BLaER1 treated with 17β-estradiol and CSF1 and Interleukin-3, amounts not matched to agents 10 nM and 100 nM (cell line): ENCODE results near the gene ZNF469.
"Not testable (repeated sequence)": the region's sequence is repeated elsewhere in the genome, so short reads cannot be mapped to it uniquely, and the experiment has no call there.

Experiments
- H3K27ac ChIP-seq, 11 experiments: shearing (Covaris generic); formaldehyde crosslinking; 2 replicates each; pipeline ENCODE4 v1.8.1; 2022
- H3K27me3 ChIP-seq, 11 experiments: shearing (Covaris generic); formaldehyde crosslinking; 2 replicates each; pipeline ENCODE4 v1.8.1; 2022
- H3K36me3 ChIP-seq, 11 experiments: shearing (Covaris generic); formaldehyde crosslinking; 2 replicates each; pipeline ENCODE4 v1.8.1; 2022
- H3K4me1 ChIP-seq, 10 experiments: shearing (Covaris generic); formaldehyde crosslinking; 2 replicates each; pipeline ENCODE4 v1.8.1; 2022
- H3K4me2 ChIP-seq, 11 experiments: shearing (Covaris generic); formaldehyde crosslinking; 2 replicates each; pipeline ENCODE4 v1.8.1; 2022
- H3K4me3 ChIP-seq, 10 experiments: shearing (Covaris generic); formaldehyde crosslinking; 2 replicates each; pipeline ENCODE4 v1.8.1; 2022
- H3K9ac ChIP-seq, 11 experiments: shearing (Covaris generic); formaldehyde crosslinking; 2 replicates each; pipeline ENCODE4 v1.8.1; 2022
- H3K9me3 ChIP-seq, 11 experiments: shearing (Covaris generic); formaldehyde crosslinking; replicated peaks in 1 of 11; 2 replicates each; pipeline ENCODE4 v1.8.1; 2022
- H4K20me1 ChIP-seq, 11 experiments: shearing (Covaris generic); formaldehyde crosslinking; 2 replicates each; pipeline ENCODE4 v1.8.1; 2022
- Cebpa-rat ChIP-seq, 11 experiments: shearing (Covaris generic); IDR thresholded peaks; 2 replicates each; pipeline ENCODE4 v1.8.1; 2022

ZNF469 gene

DNA sequence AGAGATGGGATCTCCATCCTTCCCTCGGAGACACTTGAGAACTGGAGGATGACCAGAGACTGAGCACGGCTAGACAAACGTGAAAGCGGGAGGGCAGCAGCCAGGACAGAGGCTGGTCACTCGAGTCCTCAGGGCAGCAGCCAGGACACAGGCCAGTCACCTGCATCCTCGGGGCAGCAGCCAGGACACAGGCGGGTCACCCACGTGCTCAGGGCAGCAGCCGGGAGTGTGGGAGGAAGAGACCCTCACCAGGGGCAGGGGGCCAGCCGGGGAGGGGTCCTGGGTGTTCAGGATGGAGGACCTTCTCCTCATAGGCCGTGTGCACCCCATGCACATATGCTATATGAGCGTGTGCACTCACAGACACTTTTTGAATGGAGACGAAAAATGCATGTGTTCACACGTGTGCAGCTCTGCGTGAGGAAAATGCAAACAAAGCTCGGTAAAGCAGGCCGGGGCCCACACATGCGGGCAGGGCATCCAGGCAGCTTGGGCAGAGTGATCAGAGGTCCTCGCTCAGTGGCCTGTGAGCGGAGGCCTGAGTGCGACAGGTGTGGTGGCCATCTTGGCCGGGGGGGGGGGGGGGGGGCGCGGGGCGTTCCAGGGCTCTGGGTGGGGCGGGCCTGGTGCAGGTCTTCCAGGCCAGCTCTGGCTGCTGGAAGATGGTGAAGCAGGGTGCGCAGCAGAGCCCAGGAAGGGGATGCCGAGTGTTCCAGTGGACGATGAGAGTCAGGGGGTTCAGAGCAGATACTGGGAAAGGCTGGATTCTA, 26.7 kb downstream of the ZNF469 start:
- no peak for TF ChIP-seq Cebpa-rat (IDR thresholded peaks at IDR 0.05)
- H3K4me3 ChIP-seq = no peak overlapping the region
- peak overlapping the region in 2 of 11 experiments; percentile 82 to 89; a peak in 2 of 22 replicates for H3K4me2 ChIP-seq
- 0 out of 22 replicates have a peak, but pooled peaks cover 0 to 5% (median 0%) of the 10 kb centered on the region in 11 experiments for H4K20me1 ChIP-seq
- peak overlapping the region in 1 of 11 experiments; percentile 69; a peak in 1 of 22 replicates for H3K27ac ChIP-seq
- no peaks in the 10 kb centered on the region for H3K27me3 ChIP-seq
- no peak overlapping the region for H3K9ac ChIP-seq
- peaks cover 25 to 49% (median 43%) of the 10 kb centered on the region in 10 experiments for H3K4me1 ChIP-seq
- H3K36me3 ChIP-seq = no peaks in the 10 kb centered on the region
- H3K9me3 ChIP-seq = no peaks in the 10 kb centered on the region

DNA sequence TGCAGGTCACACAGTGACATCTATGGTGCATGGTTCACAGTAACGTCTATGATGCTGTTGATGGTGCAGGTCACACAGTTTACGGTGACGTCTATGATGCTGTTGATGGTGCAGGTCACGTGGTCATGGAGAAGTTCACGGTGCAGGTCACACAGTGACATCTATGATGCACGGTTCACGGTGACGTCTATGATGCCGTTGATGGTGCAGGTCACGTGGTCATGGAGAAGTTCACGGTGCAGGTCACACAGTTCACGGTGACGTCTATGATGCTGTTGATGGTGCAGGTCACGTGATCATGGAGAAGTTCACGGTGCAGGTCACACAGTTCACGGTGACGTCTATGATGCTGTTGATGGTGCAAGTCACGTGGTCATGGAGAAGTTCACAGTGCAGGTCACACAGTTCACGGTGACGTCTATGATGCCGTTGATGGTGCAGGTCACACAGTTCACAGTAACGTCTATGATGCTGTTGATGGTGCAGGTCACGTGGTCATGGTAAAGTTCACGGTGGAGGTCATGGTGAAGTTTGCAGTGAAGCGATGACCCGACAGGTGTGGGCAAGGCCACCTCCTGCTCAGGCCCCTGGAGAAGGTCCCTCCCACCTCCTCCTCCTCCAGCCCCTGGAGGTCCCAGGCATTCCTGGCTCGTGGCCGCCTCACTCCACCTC, 27.7 kb downstream of the ZNF469 start:
- not testable (repeated sequence) for H3K36me3 ChIP-seq, H4K20me1 ChIP-seq, H3K9me3 ChIP-seq, H3K4me2 ChIP-seq, H3K27me3 ChIP-seq, H3K27ac ChIP-seq, H3K4me3 ChIP-seq, H3K9ac ChIP-seq
- peaks cover 22 to 40% (median 33%) of the 10 kb centered on the region in 10 experiments for H3K4me1 ChIP-seq

GRCh38 chr16:88411951-88412576, 29.3 kb downstream of the ZNF469 start:
- no peak overlapping the region for H3K9ac ChIP-seq
- H4K20me1 ChIP-seq = 0 out of 22 replicates have a peak, but pooled peaks cover 0 to 6% (median 0%) of the 10 kb centered on the region in 11 experiments
- H3K4me3 ChIP-seq = no peak overlapping the region
- peaks cover 17 to 23% (median 20%) of the 10 kb centered on the region in 10 experiments for H3K4me1 ChIP-seq
- no peak overlapping the region for H3K4me2 ChIP-seq
- no peak for TF ChIP-seq Cebpa-rat (IDR thresholded peaks at IDR 0.05)
- H3K27me3 ChIP-seq = no peaks in the 10 kb centered on the region
- no peaks in the 10 kb centered on the region for H3K36me3 ChIP-seq
- H3K27ac ChIP-seq = no peak overlapping the region
- no peaks in the 10 kb centered on the region for H3K9me3 ChIP-seq

DNA sequence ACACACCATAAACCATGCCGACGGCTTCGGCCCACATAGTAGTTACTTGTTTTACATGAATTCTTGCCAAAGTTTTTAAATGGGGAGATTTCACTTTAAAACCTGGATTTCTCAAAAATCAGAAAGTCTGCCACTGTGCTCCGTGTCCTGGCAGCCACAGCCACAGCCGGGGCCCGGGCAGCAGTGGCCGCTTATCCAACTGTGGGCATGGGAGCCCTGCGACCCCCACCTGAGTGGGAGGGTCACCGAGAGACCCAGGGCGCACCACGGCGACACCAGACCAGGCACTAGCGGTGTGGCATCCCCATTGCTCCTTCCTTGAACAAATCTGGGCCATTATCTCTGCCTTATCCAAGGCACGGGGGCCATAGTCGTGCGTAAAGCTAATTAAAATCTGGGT, 30.0 kb downstream of the ZNF469 start:
- Histone ChIP-seq H3K4me2 (no peak overlapping the region), H4K20me1 (0 out of 22 replicates have a peak, but pooled peaks cover 0 to 6% (median 0%) of the 10 kb centered on the region in 11 experiments), H3K4me1 (peaks cover 10 to 16% (median 13%) of the 10 kb centered on the region in 10 experiments), H3K27ac (no peak overlapping the region), H3K27me3 (no peaks in the 10 kb centered on the region), H3K36me3 (no peaks in the 10 kb centered on the region), H3K4me3 (no peak overlapping the region), H3K9ac (0 out of 22 replicates have a peak overlapping the region, but pooled peaks of 1 of the 11 experiments have one; percentile 14), H3K9me3 (no peaks in the 10 kb centered on the region)
- no peak for TF ChIP-seq Cebpa-rat (IDR thresholded peaks at IDR 0.05)

- no peak overlapping the region for H3K27ac ChIP-seq
- H3K9me3 ChIP-seq = no peaks in the 10 kb centered on the region
- no peak overlapping the region for H3K4me2 ChIP-seq
- H3K4me3 ChIP-seq = no peak overlapping the region
- 0 out of 22 replicates have a peak overlapping the region, but pooled peaks of 1 of the 11 experiments have one; percentile 14 for H3K9ac ChIP-seq
- no peaks in the 10 kb centered on the region for H3K27me3 ChIP-seq
- TF ChIP-seq Cebpa-rat (IDR thresholded peaks at IDR 0.05) = no peak
- H3K4me1 ChIP-seq = peaks cover 5 to 12% (median 8%) of the 10 kb centered on the region in 10 experiments
- 0 out of 22 replicates have a peak, but pooled peaks cover 0 to 6% (median 0%) of the 10 kb centered on the region in 11 experiments for H4K20me1 ChIP-seq
- no peaks in the 10 kb centered on the region for H3K36me3 ChIP-seq
Measured at GRCh38 chr16:88413231-88413630, 30.5 kb downstream of the ZNF469 start.

DNA sequence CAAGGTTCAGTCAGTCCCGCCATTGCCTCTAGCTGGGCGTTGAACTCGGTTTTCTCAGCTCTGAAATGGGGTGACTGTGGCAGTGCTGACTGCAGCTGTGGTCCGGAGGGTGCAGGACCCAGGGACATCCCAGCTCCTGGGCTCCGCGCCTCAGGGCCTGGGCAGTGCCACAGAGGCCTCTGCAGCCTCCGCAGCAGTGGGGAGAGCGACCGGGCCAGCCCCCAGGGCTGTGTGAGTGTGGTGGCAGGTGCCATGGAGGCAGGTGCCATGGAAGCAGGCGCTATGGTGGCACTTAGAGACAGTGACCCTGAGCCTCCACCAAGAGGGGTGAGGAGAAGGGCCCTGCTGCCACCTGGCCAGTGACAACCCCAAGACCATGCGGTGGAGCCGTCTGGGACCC, 30.9 kb downstream of the ZNF469 start:
- Histone ChIP-seq H3K9me3 (no peaks in the 10 kb centered on the region), H3K27me3 (no peaks in the 10 kb centered on the region), H3K36me3 (no peaks in the 10 kb centered on the region), H3K27ac (no peak overlapping the region), H3K4me2 (no peak overlapping the region), H4K20me1 (0 out of 22 replicates have a peak, but pooled peaks cover 0 to 6% (median 0%) of the 10 kb centered on the region in 11 experiments), H3K4me1 (peaks cover under 1 to 8% (median 4%) of the 10 kb centered on the region in 10 experiments), H3K9ac (no peak overlapping the region), H3K4me3 (no peak overlapping the region)
- TF ChIP-seq Cebpa-rat (IDR thresholded peaks at IDR 0.05) = no peak

DNA sequence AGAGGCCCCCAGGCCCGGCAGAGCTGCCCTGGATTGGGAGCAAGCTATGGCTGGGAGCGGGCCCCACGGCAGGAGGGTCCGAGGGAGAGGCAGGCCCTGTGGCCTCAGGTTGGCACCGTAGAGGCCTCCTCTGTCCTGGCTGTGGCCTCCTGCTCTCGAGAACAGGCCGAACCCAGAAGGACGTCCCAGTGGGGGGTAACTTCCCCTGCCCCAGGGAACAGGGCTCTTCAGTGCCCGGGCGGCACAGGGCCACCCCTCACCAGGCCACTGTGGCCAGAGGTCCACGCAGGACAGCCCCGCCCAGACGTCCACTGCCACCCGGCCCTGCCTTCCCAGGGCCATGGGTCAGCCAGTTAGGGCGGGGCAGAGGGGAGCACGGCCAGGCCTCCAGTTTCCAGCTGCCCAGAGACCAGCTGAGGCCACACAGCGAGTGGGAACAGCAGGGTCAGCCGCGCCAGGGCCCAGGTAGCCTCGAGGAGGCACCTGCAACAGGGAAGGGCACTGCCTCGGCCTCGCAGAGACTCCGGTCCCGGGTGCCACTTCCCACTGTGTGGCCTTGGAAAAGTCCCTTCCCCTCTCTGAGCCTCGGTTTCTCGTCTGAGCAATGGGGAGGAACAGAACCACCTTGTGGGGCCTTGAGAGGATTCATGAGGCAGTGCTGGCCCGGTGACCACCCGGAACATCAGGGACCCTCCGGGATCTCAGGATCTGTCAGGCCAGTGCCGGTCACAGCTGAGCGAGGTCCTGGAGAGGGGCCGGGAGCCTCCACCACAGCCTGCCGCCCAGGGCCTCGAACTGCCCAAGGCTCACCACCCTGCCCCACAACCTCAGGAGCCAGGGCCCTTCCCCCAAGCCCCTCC, 32.0 kb downstream of the ZNF469 start:
- H3K9me3 ChIP-seq = no peaks in the 10 kb centered on the region
- no peaks in the 10 kb centered on the region for H3K27me3 ChIP-seq
- H3K9ac ChIP-seq = peak overlapping the region in 1 of 11 experiments; percentile 9; a peak in 1 of 22 replicates
- H3K36me3 ChIP-seq = no peaks in the 10 kb centered on the region
- H3K4me1 ChIP-seq = no peaks in the 10 kb centered on the region
- H4K20me1 ChIP-seq = 0 out of 22 replicates have a peak, but pooled peaks cover 0 to 6% (median 0%) of the 10 kb centered on the region in 11 experiments
- no peak for TF ChIP-seq Cebpa-rat (IDR thresholded peaks at IDR 0.05)
- no peak overlapping the region for H3K4me2 ChIP-seq
- no peak overlapping the region; a peak in 1 of 22 replicates for H3K27ac ChIP-seq
- H3K4me3 ChIP-seq = no peak overlapping the region

- no peak for TF ChIP-seq Cebpa-rat (IDR thresholded peaks at IDR 0.05)
Measured at GRCh38 chr16:88415381-88415705, 32.6 kb downstream of the ZNF469 start.

More at GRCh38 chr16:88415381-88415705, 32.6 kb downstream of the ZNF469 start:
- no peaks in the 10 kb centered on the region for H3K36me3 ChIP-seq
- no peak overlapping the region for H3K4me2 ChIP-seq
- no peaks in the 10 kb centered on the region for H3K27me3 ChIP-seq
- no peaks in the 10 kb centered on the region for H3K4me1 ChIP-seq
- 0 out of 22 replicates have a peak, but pooled peaks cover 0 to 6% (median 0%) of the 10 kb centered on the region in 11 experiments for H4K20me1 ChIP-seq
- no peak overlapping the region for H3K4me3 ChIP-seq
- H3K9ac ChIP-seq = no peak overlapping the region
- H3K27ac ChIP-seq = no peak overlapping the region
- no peaks in the 10 kb centered on the region for H3K9me3 ChIP-seq
